Measurements from ENCODE around the gene IL12RB2.

- TF ChIP-seq CTCF (IDR thresholded peaks at IDR 0.05; ENCODE audit: low read depth, low read length) (no peak), EZH2phosphoT487 (IDR thresholded peaks at IDR 0.05; ENCODE audit: low read depth) (no peak)
These were observed 8.9 kb upstream of the IL12RB2 start for GRCh38 chr1:67298762-67299161.
